ENCODE data around the gene CAMTA1. TPM values are rescaled to one million over a fixed set of nuclear protein-coding genes. Genes with fewer than 3 reads are reported as not detected.
A peak's percentile ranks its signal among the peaks of the same experiment; 100 is the strongest.

The CAMTA1 gene
- total and polyA plus RNA-seq, 4 donors, result 90.5 to 236 (median 195) TPM

GRCh38 chr1:7463526-7463925, 678.3 kb downstream of the CAMTA1 start:
- Histone ChIP-seq H3K9me3 (ENCODE audit: control insufficient read depth, insufficient read depth, low read length) (no peaks in the 10 kb centered on the region), H3K4me3 (ENCODE audit: low read depth, low read length) (no peak overlapping the region), H3K27me3 (ENCODE audit: control insufficient read depth, insufficient read depth, low read length) (no peaks in the 10 kb centered on the region), H3K36me3 (ENCODE audit: control insufficient read depth, insufficient read depth, low read length) (peaks cover 13% of the 10 kb centered on the region), H3K27ac (ENCODE audit: low read depth, low read length) (no peak overlapping the region), H3K4me1 (ENCODE audit: control insufficient read depth, insufficient read depth, low read length) (peaks cover 24% of the 10 kb centered on the region)
- 94% methylated on average over 1 of the region's 7 CpGs for WGBS (ENCODE audit: insufficient coverage)
- DNase-seq (ENCODE audit: low read depth in 4 of 6, low spot score in 6 of 6), result no peak

- WGBS (ENCODE audit: insufficient coverage), result 84% methylated on average over 8 of the region's 12 CpGs
- no peak overlapping the region for H3K4me3 ChIP-seq (ENCODE audit: low read depth, low read length)
- H3K36me3 ChIP-seq (ENCODE audit: control insufficient read depth, insufficient read depth, low read length), result peaks cover 15% of the 10 kb centered on the region
- no peak overlapping the region for H3K27ac ChIP-seq (ENCODE audit: low read depth, low read length)
- no peaks in the 10 kb centered on the region for H3K9me3 ChIP-seq (ENCODE audit: control insufficient read depth, insufficient read depth, low read length)
- no peaks in the 10 kb centered on the region for H3K27me3 ChIP-seq (ENCODE audit: control insufficient read depth, insufficient read depth, low read length)
- peaks cover 24% of the 10 kb centered on the region for H3K4me1 ChIP-seq (ENCODE audit: control insufficient read depth, insufficient read depth, low read length)
- no peak for DNase-seq (ENCODE audit: low read depth in 4 of 6, low spot score in 6 of 6)
These were observed 679.5 kb downstream of the CAMTA1 start for GRCh38 chr1:7464736-7465135.

GRCh38 chr1:7467476-7468175, 682.4 kb downstream of the CAMTA1 start:
- no peak for DNase-seq (ENCODE audit: low read depth in 4 of 6, low spot score in 6 of 6)
- Histone ChIP-seq H3K36me3 (ENCODE audit: control insufficient read depth, insufficient read depth, low read length) (peaks cover 21% of the 10 kb centered on the region), H3K4me1 (ENCODE audit: control insufficient read depth, insufficient read depth, low read length) (peaks cover 41% of the 10 kb centered on the region), H3K27me3 (ENCODE audit: control insufficient read depth, insufficient read depth, low read length) (no peaks in the 10 kb centered on the region), H3K27ac (ENCODE audit: low read depth, low read length) (no peak overlapping the region), H3K4me3 (ENCODE audit: low read depth, low read length) (no peak overlapping the region), H3K9me3 (ENCODE audit: control insufficient read depth, insufficient read depth, low read length) (no peaks in the 10 kb centered on the region)
- 98% methylated on average over 25 of the region's 27 CpGs for WGBS (ENCODE audit: insufficient coverage)

- no peaks in the 10 kb centered on the region for H3K9me3 ChIP-seq (ENCODE audit: control insufficient read depth, insufficient read depth, low read length)
- H3K36me3 ChIP-seq (ENCODE audit: control insufficient read depth, insufficient read depth, low read length), result peaks cover 20% of the 10 kb centered on the region
- no peak for DNase-seq (ENCODE audit: low read depth in 4 of 6, low spot score in 6 of 6)
- no peak overlapping the region for H3K4me3 ChIP-seq (ENCODE audit: low read depth, low read length)
- 87% methylated on average over 9 of the region's 9 CpGs for WGBS (ENCODE audit: insufficient coverage)
- peaks cover 48% of the 10 kb centered on the region for H3K4me1 ChIP-seq (ENCODE audit: control insufficient read depth, insufficient read depth, low read length)
- H3K27me3 ChIP-seq (ENCODE audit: control insufficient read depth, insufficient read depth, low read length), result no peaks in the 10 kb centered on the region
- H3K27ac ChIP-seq (ENCODE audit: low read depth, low read length), result no peak overlapping the region
These were observed 683.0 kb downstream of the CAMTA1 start for GRCh38 chr1:7468248-7468647.

- peaks cover 25% of the 10 kb centered on the region for H3K36me3 ChIP-seq (ENCODE audit: control insufficient read depth, insufficient read depth, low read length)
- H3K27ac ChIP-seq (ENCODE audit: low read depth, low read length), result no peak overlapping the region
- no peak overlapping the region for H3K4me3 ChIP-seq (ENCODE audit: low read depth, low read length)
- 75% methylated on average over 13 of the region's 13 CpGs for WGBS (ENCODE audit: insufficient coverage)
- H3K27me3 ChIP-seq (ENCODE audit: control insufficient read depth, insufficient read depth, low read length), result no peaks in the 10 kb centered on the region
- H3K9me3 ChIP-seq (ENCODE audit: control insufficient read depth, insufficient read depth, low read length), result no peaks in the 10 kb centered on the region
- peaks cover 47% of the 10 kb centered on the region for H3K4me1 ChIP-seq (ENCODE audit: control insufficient read depth, insufficient read depth, low read length)
- no peak for DNase-seq (ENCODE audit: low read depth in 4 of 6, low spot score in 6 of 6)
These were observed 684.1 kb downstream of the CAMTA1 start for GRCh38 chr1:7469255-7469938.

- Histone ChIP-seq H3K36me3 (ENCODE audit: control insufficient read depth, insufficient read depth, low read length) (peaks cover 25% of the 10 kb centered on the region), H3K27me3 (ENCODE audit: control insufficient read depth, insufficient read depth, low read length) (no peaks in the 10 kb centered on the region), H3K4me3 (ENCODE audit: low read depth, low read length) (no peak overlapping the region), H3K4me1 (ENCODE audit: control insufficient read depth, insufficient read depth, low read length) (peaks cover 50% of the 10 kb centered on the region), H3K27ac (ENCODE audit: low read depth, low read length) (peak overlapping the region; percentile 84), H3K9me3 (ENCODE audit: control insufficient read depth, insufficient read depth, low read length) (no peaks in the 10 kb centered on the region)
- WGBS (ENCODE audit: insufficient coverage), result 70% methylated on average over 12 of the region's 12 CpGs
- DNase-seq (ENCODE audit: low read depth in 4 of 6, low spot score in 6 of 6), result peak in 2 of 6 donors; percentile 53 to 58
These were observed 685.8 kb downstream of the CAMTA1 start for GRCh38 chr1:7470904-7471638.

- WGBS (ENCODE audit: insufficient coverage), result 17% methylated on average over 10 of the region's 14 CpGs
- H3K9me3 ChIP-seq (ENCODE audit: control insufficient read depth, insufficient read depth, low read length), result no peaks in the 10 kb centered on the region
- peaks cover 58% of the 10 kb centered on the region for H3K4me1 ChIP-seq (ENCODE audit: control insufficient read depth, insufficient read depth, low read length)
- peak overlapping the region; percentile 84 for H3K27ac ChIP-seq (ENCODE audit: low read depth, low read length)
- H3K36me3 ChIP-seq (ENCODE audit: control insufficient read depth, insufficient read depth, low read length), result peaks cover 25% of the 10 kb centered on the region
- H3K4me3 ChIP-seq (ENCODE audit: low read depth, low read length), result no peak overlapping the region
- H3K27me3 ChIP-seq (ENCODE audit: control insufficient read depth, insufficient read depth, low read length), result no peaks in the 10 kb centered on the region
- peak in 2 of 6 donors; percentile 74 to 80 for DNase-seq (ENCODE audit: low read depth in 4 of 6, low spot score in 6 of 6)
These were observed 686.6 kb downstream of the CAMTA1 start for GRCh38 chr1:7471836-7472235.

GRCh38 chr1:7473223-7474142, 688.2 kb downstream of the CAMTA1 start:
- peaks cover 74% of the 10 kb centered on the region for H3K4me1 ChIP-seq (ENCODE audit: control insufficient read depth, insufficient read depth, low read length)
- H3K36me3 ChIP-seq (ENCODE audit: control insufficient read depth, insufficient read depth, low read length), result peaks cover 17% of the 10 kb centered on the region
- H3K9me3 ChIP-seq (ENCODE audit: control insufficient read depth, insufficient read depth, low read length), result no peaks in the 10 kb centered on the region
- WGBS (ENCODE audit: insufficient coverage), result 92% methylated on average over 13 of the region's 13 CpGs
- no peak overlapping the region for H3K4me3 ChIP-seq (ENCODE audit: low read depth, low read length)
- no peak overlapping the region for H3K27ac ChIP-seq (ENCODE audit: low read depth, low read length)
- DNase-seq (ENCODE audit: low read depth in 4 of 6, low spot score in 6 of 6), result no peak
- H3K27me3 ChIP-seq (ENCODE audit: control insufficient read depth, insufficient read depth, low read length), result no peaks in the 10 kb centered on the region

- Histone ChIP-seq H3K4me3 (ENCODE audit: low read depth, low read length) (no peak overlapping the region), H3K27me3 (ENCODE audit: control insufficient read depth, insufficient read depth, low read length) (no peaks in the 10 kb centered on the region), H3K4me1 (ENCODE audit: control insufficient read depth, insufficient read depth, low read length) (peaks cover 75% of the 10 kb centered on the region), H3K27ac (ENCODE audit: low read depth, low read length) (no peak overlapping the region), H3K9me3 (ENCODE audit: control insufficient read depth, insufficient read depth, low read length) (no peaks in the 10 kb centered on the region), H3K36me3 (ENCODE audit: control insufficient read depth, insufficient read depth, low read length) (peaks cover 18% of the 10 kb centered on the region)
- WGBS (ENCODE audit: insufficient coverage), result 94% methylated on average over 2 of the region's 3 CpGs
- no peak for DNase-seq (ENCODE audit: low read depth in 4 of 6, low spot score in 6 of 6)
These were observed 688.9 kb downstream of the CAMTA1 start for GRCh38 chr1:7474143-7474490.
